OCI-M1 (cell line): Measurements from ENCODE around the gene FMOD.

Experiments
- DNase-seq: peaks from one replicate; lab custom pipeline; 2025; lab: John Stamatoyannopoulos, UW

The FMOD gene

GRCh38 chr1:203351037-203351625, at the start of gene FMOD:
FMOD (minus strand) TSS chr1:203351122; CDS start chr1:203348270, 2,852 bp downstream.
- peak; percentile 55 for DNase-seq

GRCh38 chr1:203396595-203397194, 45.8 kb upstream of the FMOD start:
- no peak for DNase-seq

GRCh38 chr1:203395751-203396150, 44.8 kb upstream of the FMOD start:
- no peak for DNase-seq

GRCh38 chr1:203390298-203390697, 39.4 kb upstream of the FMOD start:
- DNase-seq = no peak

- DNase-seq = no peak
Observed at GRCh38 chr1:203388683-203389082, 37.8 kb upstream of the FMOD start.

GRCh38 chr1:203382026-203382425, 31.1 kb upstream of the FMOD start:
- DNase-seq = no peak

GRCh38 chr1:203381151-203381751, 30.3 kb upstream of the FMOD start:
- no peak for DNase-seq

GRCh38 chr1:203380420-203381150, 29.7 kb upstream of the FMOD start:
- DNase-seq = no peak

- no peak for DNase-seq
Observed at GRCh38 chr1:203379825-203380224, 28.9 kb upstream of the FMOD start.

- peak; percentile 11 for DNase-seq
Observed at GRCh38 chr1:203378556-203379245, 27.8 kb upstream of the FMOD start.

- DNase-seq = no peak
Observed at GRCh38 chr1:203373991-203374390, 23.1 kb upstream of the FMOD start.

- DNase-seq = no peak
Observed at GRCh38 chr1:203373002-203373401, 22.1 kb upstream of the FMOD start.

GRCh38 chr1:203371288-203371687, 20.4 kb upstream of the FMOD start:
- DNase-seq = no peak

- DNase-seq = peak; percentile 9
Observed at GRCh38 chr1:203369666-203370065, 18.7 kb upstream of the FMOD start.

- peak; percentile 11 for DNase-seq
Observed at GRCh38 chr1:203368624-203369451, 17.9 kb upstream of the FMOD start.

GRCh38 chr1:203367057-203367456, 16.1 kb upstream of the FMOD start:
- DNase-seq = no peak

- no peak for DNase-seq
Observed at GRCh38 chr1:203366476-203366875, 15.6 kb upstream of the FMOD start.

- DNase-seq = no peak
Observed at GRCh38 chr1:203364806-203365205, 13.9 kb upstream of the FMOD start.

GRCh38 chr1:203364094-203364801, 13.3 kb upstream of the FMOD start:
- DNase-seq = peak; percentile 17

GRCh38 chr1:203362720-203363025, 11.8 kb upstream of the FMOD start:
- DNase-seq = no peak
